IMR-90 (cell line): ENCODE measurements around the gene RASSF4. TPM values are rescaled to one million over a fixed set of nuclear protein-coding genes. Genes with fewer than 3 reads are reported as not detected.
A peak's percentile ranks its signal among the peaks of the same experiment; 100 is the strongest.

ENCODE experiments used
- ATAC-seq: fragments of 200-7000 bp; cut with Tn5 transposase; 2 replicates; pipeline ENCODE4 v1.9.1; 2020; ENCODE audit warnings: low read depth, mild to moderate bottlenecking, moderate library complexity
- BruUV-seq: library from RNA; stranded (reverse); fragments of 400-500 nt; replicated peaks from 2 replicates; lab custom pipeline; 2021; lab: Mats Ljungman, UMichigan
- CTCF ChIA-PET: fragments of 300-600 bp; formaldehyde crosslinking; extraction: SDS; loops from one replicate; lab custom pipeline; 2021; ENCODE audit warnings: antibody characterized with exemption; lab: Yijun Ruan, JAX
- POLR2A ChIA-PET: fragments of 300-600 bp; sonication (Branson Sonifier 250); formaldehyde crosslinking; loops from one replicate; lab custom pipeline; 2022; ENCODE audit warnings: antibody characterized with exemption; ENCODE audit not compliant: unreplicated experiment; lab: Charles Lee
- DNase-seq: peaks from one replicate; pipeline ENCODE4 v3.0.0; 2013
- H2AFZ ChIP-seq: replicated peaks from 2 replicates; pipeline ENCODE3; 2013; ENCODE audit warnings: low read length, mild to moderate bottlenecking; ENCODE audit not compliant: poor library complexity
- H2AK5ac ChIP-seq: 2 replicates; pipeline ENCODE4 v1.6.1; 2013; ENCODE audit warnings: low read depth, low read length, inconsistent platforms
- H2AK9ac ChIP-seq: replicated peaks from 2 replicates; pipeline ENCODE3; 2013; ENCODE audit warnings: mild to moderate bottlenecking, low read depth, low read length, moderate library complexity; ENCODE audit not compliant: poor library complexity
- H2BK120ac ChIP-seq: 2 replicates; pipeline ENCODE4 v1.6.1; 2013; ENCODE audit warnings: low read depth, low read length, inconsistent platforms
- H2BK15ac ChIP-seq: 3 replicates; pipeline ENCODE4 v1.6.1; 2013; ENCODE audit warnings: low read depth, low read length, inconsistent platforms
- H2BK20ac ChIP-seq: 2 replicates; pipeline ENCODE4 v1.6.1; 2013; ENCODE audit warnings: low read depth, mild to moderate bottlenecking, inconsistent platforms, low read length, moderate library complexity
- H2BK5ac ChIP-seq: 2 replicates; pipeline ENCODE4 v1.6.1; 2013; ENCODE audit warnings: mild to moderate bottlenecking, low read depth, low read length, inconsistent platforms; ENCODE audit not compliant: poor library complexity, severe bottlenecking
- H3K14ac ChIP-seq: replicated peaks from 2 replicates; pipeline ENCODE4 v1.6.1; 2013; ENCODE audit warnings: low read depth, low read length, inconsistent platforms
- H3K18ac ChIP-seq: 2 replicates; pipeline ENCODE4 v1.6.1; 2013; ENCODE audit warnings: low read depth, low read length, control low read depth
- H3K23ac ChIP-seq: 2 replicates; pipeline ENCODE4 v1.6.1; 2013; ENCODE audit warnings: low read depth, low read length, inconsistent platforms
- H3K27ac ChIP-seq: 2 replicates; pipeline ENCODE4 v1.5.1; 2013; ENCODE audit warnings: mild to moderate bottlenecking, control low read depth, low read length; ENCODE audit not compliant: insufficient read depth
- H3K27me3 ChIP-seq: 2 replicates; pipeline ENCODE4 v1.6.1; 2013; ENCODE audit warnings: low read length; ENCODE audit not compliant: control insufficient read depth, insufficient read depth
- H3K36me3 ChIP-seq: 2 replicates; pipeline ENCODE4 v1.6.1; 2013; ENCODE audit warnings: low read length, mixed read lengths; ENCODE audit not compliant: control insufficient read depth, insufficient read depth
- H3K4ac ChIP-seq: 2 replicates; pipeline ENCODE4 v1.6.1; 2013; ENCODE audit warnings: low read depth, low read length, inconsistent platforms
- H3K4me1 ChIP-seq: 2 replicates; pipeline ENCODE4 v1.6.1; 2013; ENCODE audit warnings: low read length, mixed read lengths; ENCODE audit not compliant: control insufficient read depth, insufficient read depth
- H3K4me2 ChIP-seq: 2 replicates; pipeline ENCODE4 v1.6.1; 2013; ENCODE audit warnings: low read depth, mild to moderate bottlenecking, control low read depth, low read length, moderate library complexity
- H3K4me3 ChIP-seq: 2 replicates; pipeline ENCODE4 v1.5.1; 2013; ENCODE audit warnings: low read depth, mild to moderate bottlenecking, control low read depth, low read length, moderate library complexity; ENCODE audit not compliant: insufficient read depth
- H3K56ac ChIP-seq: 2 replicates; pipeline ENCODE4 v1.6.1; 2013; ENCODE audit warnings: low read length, inconsistent platforms; ENCODE audit not compliant: insufficient read depth; ENCODE audit errors: extremely low read depth
- H3K79me1 ChIP-seq, 2 experiments: 2 replicates each; pipeline ENCODE4 v1.6.1; 2013; ENCODE audit warnings: low read length in 2 of 2, inconsistent platforms in 1 of 2, low read depth in 1 of 2
- H3K9ac ChIP-seq: 2 replicates; pipeline ENCODE4 v1.6.1; 2013; ENCODE audit warnings: low read depth, low read length, control low read depth
- H3K9me1 ChIP-seq: 2 replicates; pipeline ENCODE4 v1.6.1; 2013; ENCODE audit warnings: low read length, inconsistent platforms; ENCODE audit not compliant: insufficient read depth
- H3K9me3 ChIP-seq: 2 replicates; pipeline ENCODE4 v1.6.1; 2013; ENCODE audit warnings: low read length; ENCODE audit not compliant: control insufficient read depth, insufficient read depth
- H4K20me1 ChIP-seq: 2 replicates; pipeline ENCODE4 v1.6.1; 2013; ENCODE audit warnings: low read length, inconsistent platforms; ENCODE audit not compliant: insufficient read depth
- H4K5ac ChIP-seq: 2 replicates; pipeline ENCODE4 v1.6.1; 2013; ENCODE audit warnings: mild to moderate bottlenecking, low read depth, low read length, control low read depth
- H4K8ac ChIP-seq, 2 experiments: 2 replicates each; pipeline ENCODE4 v1.6.1; 2013; ENCODE audit warnings: low read depth in 2 of 2, low read length in 2 of 2, control low read depth in 1 of 2, inconsistent platforms in 1 of 2
- H4K91ac ChIP-seq: 2 replicates; pipeline ENCODE4 v1.6.1; 2013; ENCODE audit warnings: low read depth, low read length, inconsistent platforms; ENCODE audit not compliant: insufficient read depth
- CHD1 ChIP-seq: IDR thresholded peaks from 2 replicates; pipeline ENCODE4 v1.6.1; 2012; ENCODE audit warnings: low read depth, low read length, improper control_type of control experiment
- FOS ChIP-seq: fragments of 150-350 bp; IDR thresholded peaks from 2 replicates; pipeline ENCODE4 v1.6.1; 2016; ENCODE audit warnings: low read depth, low read length
- MAFK ChIP-seq: IDR thresholded peaks from 2 replicates; pipeline ENCODE4 v1.6.1; 2012; ENCODE audit warnings: low read depth, low read length, improper control_type of control experiment
- MAZ ChIP-seq: IDR thresholded peaks from 2 replicates; pipeline ENCODE4 v1.6.1; 2012; ENCODE audit warnings: low read depth, mild to moderate bottlenecking, low read length, improper control_type of control experiment, moderate library complexity, borderline replicate concordance
- MXI1 ChIP-seq: IDR thresholded peaks from 2 replicates; pipeline ENCODE4 v1.6.1; 2012; ENCODE audit warnings: low read depth, mild to moderate bottlenecking, low read length, moderate library complexity, borderline replicate concordance
- NFE2L2 ChIP-seq: fragments of 150-350 bp; IDR thresholded peaks from 2 replicates; pipeline ENCODE4 v1.6.1; 2016; ENCODE audit warnings: low read depth, mild to moderate bottlenecking, low read length
- POLR2A ChIP-seq: IDR thresholded peaks from 2 replicates; pipeline ENCODE4 v1.6.1; 2012; ENCODE audit warnings: mild to moderate bottlenecking, low read depth, low read length
- RAD21 ChIP-seq: IDR thresholded peaks from 2 replicates; pipeline ENCODE4 v1.6.1; 2012; ENCODE audit warnings: low read length, improper control_type of control experiment
- RCOR1 ChIP-seq: IDR thresholded peaks from 2 replicates; pipeline ENCODE4 v1.6.1; 2012; ENCODE audit warnings: mild to moderate bottlenecking, low read length, improper control_type of control experiment; ENCODE audit not compliant: insufficient replicate concordance
- RFX5 ChIP-seq: IDR thresholded peaks from 2 replicates; pipeline ENCODE4 v1.8.0; 2012; ENCODE audit warnings: low read depth, mild to moderate bottlenecking, low read length, moderate library complexity
- SMC3 ChIP-seq: fragments of 150-350 bp; IDR thresholded peaks from 2 replicates; pipeline ENCODE4 v1.6.1; 2016; ENCODE audit warnings: low read depth, mild to moderate bottlenecking, antibody characterized with exemption, low read length, moderate library complexity
- WGBS, 2 experiments: methylation state at CpG; one replicate each; pipeline versions ENCODE4 v1.1.5 to v1.1.7; 2013; ENCODE audit warnings: missing lambda C conversion rate in 2 of 2; ENCODE audit not compliant: insufficient read length in 1 of 2; ENCODE audit errors: extremely low coverage in 2 of 2; 5-methylcytosine and 5-hydroxymethylcytosine counted together
- dilution Hi-C: fragments of 300-500 bp; cut with HindIII; formaldehyde crosslinking; loops from one replicate; pipeline ENCODE4 v1.14.3; 2018; ENCODE audit warnings: low sequenced_read_pairs; ENCODE audit not compliant: unreplicated experiment
- in situ Hi-C: fragments of 300-500 bp; cut with MboI; formaldehyde crosslinking; loops from 3 replicates; pipeline ENCODE4 v1.14.3; 2019; ENCODE audit warnings: low sequenced_read_pairs, inconsistent platforms, mixed read lengths
- intact Hi-C: fragments of 100-400 bp; cut with micrococcal nuclease; formaldehyde crosslinking; loops from 2 replicates; pipeline ENCODE4 v1.10.0; 2022
- polyA plus RNA-seq, 3 experiments: library from polyadenylated mRNA; depleted of rRNA; stranded (reverse); fragments of >200 nt; gene quantifications; 2 replicates each; pipeline ENCODE4 v1.2.3, GENCODE V29; 2012; ENCODE audit warnings: low replicate concordance in 1 of 3
- total RNA-seq: library from RNA; depleted of rRNA; stranded (reverse); fragments of >200 nt; gene quantifications from 2 replicates; pipeline ENCODE4 v1.2.3, GENCODE V29; 2012
- TF ChIP-seq, protein P1 (sequence below): fragments of 150-350 bp; IDR thresholded peaks from 2 replicates; pipeline ENCODE4 v1.6.1; 2016; ENCODE audit warnings: low read depth, mild to moderate bottlenecking, low read length, moderate library complexity, borderline replicate concordance
- TF ChIP-seq, protein P2 (sequence below): fragments of 150-350 bp; IDR thresholded peaks from 2 replicates; pipeline ENCODE4 v1.6.1; 2017; ENCODE audit warnings: mild to moderate bottlenecking, antibody characterized with exemption, low read length, low read depth
- TF ChIP-seq, protein P3 (sequence below): conservative IDR thresholded peaks from 2 replicates; pipeline ENCODE4 v1.5.1; 2012; ENCODE audit warnings: mild to moderate bottlenecking, low read depth, low read length, improper control_type of control experiment

Gene RASSF4
- total and polyA plus RNA-seq, 2 of the 4 experiments (the other 2 are of a cell fraction), result 5.9 to 8.6 TPM

DNA sequence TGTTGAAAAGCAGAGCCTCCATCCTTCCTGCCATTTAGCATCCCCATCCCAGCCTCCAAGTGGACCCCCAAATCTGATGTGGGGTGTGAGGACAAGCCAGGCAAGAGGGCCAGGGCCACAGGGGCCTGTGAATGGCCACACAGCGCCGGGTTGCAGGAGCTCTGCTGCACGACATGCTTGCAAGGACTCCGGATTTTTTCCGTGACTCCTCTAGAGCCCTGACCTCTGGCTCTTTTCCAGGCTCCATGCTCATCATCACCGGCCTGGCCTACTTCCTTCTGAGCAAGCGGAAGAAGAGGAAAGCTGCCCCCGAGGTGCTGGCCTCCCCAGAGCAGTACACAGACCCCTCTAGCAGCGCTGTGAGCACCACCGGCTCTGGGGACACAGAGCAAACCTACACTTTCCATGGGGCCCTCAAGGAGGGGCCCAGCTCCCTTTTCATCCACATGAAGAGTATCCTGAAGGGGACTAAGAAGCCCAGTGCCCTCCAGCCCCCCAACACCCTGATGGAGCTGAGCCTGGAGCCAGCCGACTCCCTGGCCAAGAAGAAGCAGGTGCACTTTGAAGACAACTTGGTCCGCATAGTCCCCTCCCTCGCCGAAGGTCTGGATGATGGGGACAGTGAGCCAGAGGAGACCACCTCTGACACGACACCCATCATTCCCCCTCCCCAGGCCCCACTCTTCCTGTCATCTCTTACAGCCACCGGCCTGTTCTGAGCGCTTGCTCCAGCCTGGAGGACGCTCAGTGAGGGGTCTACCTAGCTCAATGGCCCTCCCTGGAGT lies 25.0 kb upstream of the RASSF4 start:
- Histone ChIP-seq H3K9me3 (no peaks in the 10 kb centered on the region), H3K18ac (no peak overlapping the region), H3K23ac (no peak overlapping the region), H2BK5ac (peak overlapping the region; percentile 59), H3K27me3 (no peaks in the 10 kb centered on the region; the same call in 1 of the 2 replicates), H3K79me1 (no peaks in the 10 kb centered on the region), H3K4me2 (no peak overlapping the region), H2AFZ (peak overlapping the region; percentile 84), H3K36me3 (no peaks in the 10 kb centered on the region), H2BK20ac (no peak overlapping the region), H3K4me3 (no peak overlapping the region), H2BK120ac (peak overlapping the region; percentile 81), H2BK15ac (no peak overlapping the region), H3K9ac (no peak overlapping the region), H4K8ac (peak overlapping the region; percentile 51 to 59; a peak in 2 of 4 replicates), H2AK5ac (peak overlapping the region; percentile 31; the same call in 1 of the 2 replicates), H3K9me1 (peaks cover 9% of the 10 kb centered on the region; the same call in 1 of the 2 replicates), H3K14ac (peak overlapping the region; percentile 5), H4K91ac (no peak overlapping the region; the same call in none of the 2 replicates), H4K20me1 (no peaks in the 10 kb centered on the region), H2AK9ac (peak overlapping the region; percentile 76), H3K4ac (peak overlapping the region; percentile 70; the same call in 1 of the 2 replicates), H3K4me1 (peaks cover 15% of the 10 kb centered on the region), H4K5ac (peak overlapping the region; percentile 31; the same call in 1 of the 2 replicates), H3K27ac (no peak overlapping the region), H3K56ac (no peak overlapping the region)
- in situ Hi-C loops (no loop called here), dilution Hi-C loops (no loop called here), intact Hi-C loops (loop anchor here (5.0 kb wide), 1 partner anchor 303 kb away; no protein-coding TSS in a partner anchor)
- POLR2A ChIA-PET, result no interaction called here
- BruUV-seq, result no TSS peak
- no peak for ATAC-seq
- 77% methylated on average over 10 of the region's 18 CpGs; no CpG with 5 or more reads in 1 of the 2 experiments for WGBS, 2 experiments
- DNase-seq, result no peak
- CTCF ChIA-PET, result interaction anchor here (1.3 kb wide), 1 partner anchor 29 kb away, joined by 4 read pairs; no protein-coding TSS in a partner anchor
- TF ChIP-seq FOS (no peak), RCOR1 (no peak), RFX5 (no peak), SMC3 (no peak), MAZ (no peak), POLR2A (no peak), MXI1 (no peak), CHD1 (no peak), MAFK (no peak), RAD21 (no peak), NFE2L2 (no peak)
- TF ChIP-seq, protein P1, sequence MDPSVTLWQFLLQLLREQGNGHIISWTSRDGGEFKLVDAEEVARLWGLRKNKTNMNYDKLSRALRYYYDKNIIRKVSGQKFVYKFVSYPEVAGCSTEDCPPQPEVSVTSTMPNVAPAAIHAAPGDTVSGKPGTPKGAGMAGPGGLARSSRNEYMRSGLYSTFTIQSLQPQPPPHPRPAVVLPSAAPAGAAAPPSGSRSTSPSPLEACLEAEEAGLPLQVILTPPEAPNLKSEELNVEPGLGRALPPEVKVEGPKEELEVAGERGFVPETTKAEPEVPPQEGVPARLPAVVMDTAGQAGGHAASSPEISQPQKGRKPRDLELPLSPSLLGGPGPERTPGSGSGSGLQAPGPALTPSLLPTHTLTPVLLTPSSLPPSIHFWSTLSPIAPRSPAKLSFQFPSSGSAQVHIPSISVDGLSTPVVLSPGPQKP, result no peak
- TF ChIP-seq, protein P2, sequence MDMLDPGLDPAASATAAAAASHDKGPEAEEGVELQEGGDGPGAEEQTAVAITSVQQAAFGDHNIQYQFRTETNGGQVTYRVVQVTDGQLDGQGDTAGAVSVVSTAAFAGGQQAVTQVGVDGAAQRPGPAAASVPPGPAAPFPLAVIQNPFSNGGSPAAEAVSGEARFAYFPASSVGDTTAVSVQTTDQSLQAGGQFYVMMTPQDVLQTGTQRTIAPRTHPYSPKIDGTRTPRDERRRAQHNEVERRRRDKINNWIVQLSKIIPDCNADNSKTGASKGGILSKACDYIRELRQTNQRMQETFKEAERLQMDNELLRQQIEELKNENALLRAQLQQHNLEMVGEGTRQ, result no peak
- TF ChIP-seq, protein P3, sequence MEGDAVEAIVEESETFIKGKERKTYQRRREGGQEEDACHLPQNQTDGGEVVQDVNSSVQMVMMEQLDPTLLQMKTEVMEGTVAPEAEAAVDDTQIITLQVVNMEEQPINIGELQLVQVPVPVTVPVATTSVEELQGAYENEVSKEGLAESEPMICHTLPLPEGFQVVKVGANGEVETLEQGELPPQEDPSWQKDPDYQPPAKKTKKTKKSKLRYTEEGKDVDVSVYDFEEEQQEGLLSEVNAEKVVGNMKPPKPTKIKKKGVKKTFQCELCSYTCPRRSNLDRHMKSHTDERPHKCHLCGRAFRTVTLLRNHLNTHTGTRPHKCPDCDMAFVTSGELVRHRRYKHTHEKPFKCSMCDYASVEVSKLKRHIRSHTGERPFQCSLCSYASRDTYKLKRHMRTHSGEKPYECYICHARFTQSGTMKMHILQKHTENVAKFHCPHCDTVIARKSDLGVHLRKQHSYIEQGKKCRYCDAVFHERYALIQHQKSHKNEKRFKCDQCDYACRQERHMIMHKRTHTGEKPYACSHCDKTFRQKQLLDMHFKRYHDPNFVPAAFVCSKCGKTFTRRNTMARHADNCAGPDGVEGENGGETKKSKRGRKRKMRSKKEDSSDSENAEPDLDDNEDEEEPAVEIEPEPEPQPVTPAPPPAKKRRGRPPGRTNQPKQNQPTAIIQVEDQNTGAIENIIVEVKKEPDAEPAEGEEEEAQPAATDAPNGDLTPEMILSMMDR, result no peak
